RWPE1 (cell line): ENCODE measurements around the gene COX14.
A peak's percentile ranks its signal among the peaks of the same experiment; 100 is the strongest.

Experiments used
- CTCF ChIA-PET: fragments of 350-600 bp; sonication (Branson Sonifier 250); formaldehyde crosslinking; extraction: SDS; loops from one replicate; lab custom pipeline; 2021; lab: Yijun Ruan, JAX
- POLR2A ChIA-PET: fragments of 400-600 bp; formaldehyde crosslinking; extraction: SDS; loops from one replicate; lab custom pipeline; 2020; ENCODE audit warnings: antibody characterized with exemption; ENCODE audit not compliant: low non-redundant PET; lab: Yijun Ruan, JAX
- DNase-seq: peaks from one replicate; pipeline ENCODE4 v3.0.0; 2012; ENCODE audit warnings: low spot score
- H3K27ac ChIP-seq: fragments of 450-650 bp; 2 replicates; pipeline ENCODE4 v1.5.1; 2017
- TF ChIP-seq, protein P1 (sequence below): fragments of 450-650 bp; conservative IDR thresholded peaks from 2 replicates; pipeline ENCODE4 v1.5.1; 2017; ENCODE audit warnings: low read depth, mild to moderate bottlenecking

Gene COX14

DNA sequence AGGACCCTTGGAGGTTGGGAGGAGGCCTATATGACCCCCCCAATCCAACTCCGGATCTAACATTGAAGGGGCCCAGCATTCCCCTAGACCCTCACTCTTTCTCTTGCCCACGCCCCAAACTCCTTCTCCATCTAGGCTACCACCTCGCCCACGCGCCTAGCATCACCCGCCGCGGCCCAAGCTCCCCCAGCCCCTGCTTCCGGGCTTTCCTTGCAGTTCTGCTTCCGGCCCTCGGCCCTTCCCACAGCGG, 54.7 kb downstream of the COX14 start:
- TF ChIP-seq, protein P1, sequence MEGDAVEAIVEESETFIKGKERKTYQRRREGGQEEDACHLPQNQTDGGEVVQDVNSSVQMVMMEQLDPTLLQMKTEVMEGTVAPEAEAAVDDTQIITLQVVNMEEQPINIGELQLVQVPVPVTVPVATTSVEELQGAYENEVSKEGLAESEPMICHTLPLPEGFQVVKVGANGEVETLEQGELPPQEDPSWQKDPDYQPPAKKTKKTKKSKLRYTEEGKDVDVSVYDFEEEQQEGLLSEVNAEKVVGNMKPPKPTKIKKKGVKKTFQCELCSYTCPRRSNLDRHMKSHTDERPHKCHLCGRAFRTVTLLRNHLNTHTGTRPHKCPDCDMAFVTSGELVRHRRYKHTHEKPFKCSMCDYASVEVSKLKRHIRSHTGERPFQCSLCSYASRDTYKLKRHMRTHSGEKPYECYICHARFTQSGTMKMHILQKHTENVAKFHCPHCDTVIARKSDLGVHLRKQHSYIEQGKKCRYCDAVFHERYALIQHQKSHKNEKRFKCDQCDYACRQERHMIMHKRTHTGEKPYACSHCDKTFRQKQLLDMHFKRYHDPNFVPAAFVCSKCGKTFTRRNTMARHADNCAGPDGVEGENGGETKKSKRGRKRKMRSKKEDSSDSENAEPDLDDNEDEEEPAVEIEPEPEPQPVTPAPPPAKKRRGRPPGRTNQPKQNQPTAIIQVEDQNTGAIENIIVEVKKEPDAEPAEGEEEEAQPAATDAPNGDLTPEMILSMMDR = no peak
- CTCF ChIA-PET = interaction anchor here (0.7 kb wide), 1 partner anchor 458 kb away, joined by 7 read pairs; no protein-coding TSS in a partner anchor
- H3K27ac ChIP-seq = peak overlapping the region; percentile 82
- DNase-seq = no peak
- POLR2A ChIA-PET = interaction anchor here (1.1 kb wide), 1 partner anchor 55 kb away, joined by 5 read pairs; no protein-coding TSS in a partner anchor

DNA sequence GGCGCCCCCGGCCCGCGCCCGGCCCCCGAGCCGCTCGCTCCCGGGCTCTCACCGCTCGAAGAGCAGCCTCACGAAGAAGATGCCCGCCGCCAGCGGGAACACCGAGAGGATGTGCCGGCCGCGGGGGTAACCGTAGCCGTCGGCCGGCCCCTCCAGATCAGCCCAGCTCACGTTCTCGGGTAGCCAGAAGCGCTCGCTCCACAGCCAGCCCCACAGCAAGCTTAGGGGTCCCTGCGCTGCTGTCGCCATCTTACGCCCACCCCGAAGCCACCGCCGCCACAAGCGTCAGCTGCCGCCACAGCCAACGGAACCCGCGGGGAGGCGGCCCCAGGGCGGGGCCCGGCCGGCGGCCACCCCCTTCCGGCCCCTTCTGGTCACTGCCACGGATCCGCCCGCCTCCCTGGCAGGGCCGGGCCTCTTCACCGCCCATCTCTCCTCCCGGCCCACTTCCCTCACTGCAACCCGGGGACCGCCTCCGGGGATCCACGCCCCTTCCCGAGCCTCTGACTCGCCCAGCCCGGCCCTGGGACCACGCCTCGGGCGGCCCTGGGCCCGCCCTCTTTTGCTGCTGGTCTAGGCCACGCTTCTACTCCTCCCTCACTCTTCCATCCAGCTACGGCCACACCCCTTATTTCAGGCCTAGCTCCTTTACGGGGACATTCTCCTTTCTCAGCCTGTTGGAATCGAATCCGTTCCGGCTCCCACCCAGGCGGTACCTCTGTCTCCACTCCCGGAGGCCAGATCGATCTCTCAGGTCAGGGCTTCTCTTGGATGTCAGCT, 55.2 kb downstream of the COX14 start, which contains the start of gene CERS5:
TSS of gene CERS5 (minus strand) at position 321 of the 780 bp plus-strand sequence. CDS start at position 249, 72 bp downstream.
- peak; percentile 98 for DNase-seq
- ChIA-PET CTCF (interaction anchor here (0.6 to 0.8 kb wide), 3 partner anchors 65 to 362 kb away, joined by 3 to 4 read pairs (median 4); no protein-coding TSS in a partner anchor), POLR2A (interaction anchor here (0.5 to 1.1 kb wide), 4 partner anchors 35 to 83 kb away, joined by 3 to 7 read pairs (median 4); no protein-coding TSS in a partner anchor)
- peak within 1 kb of the TSS; percentile 82 for H3K27ac ChIP-seq
- TF ChIP-seq, protein P1 = no peak
